ENCODE data around the gene RUVBL2.

The RUVBL2 gene

DNA sequence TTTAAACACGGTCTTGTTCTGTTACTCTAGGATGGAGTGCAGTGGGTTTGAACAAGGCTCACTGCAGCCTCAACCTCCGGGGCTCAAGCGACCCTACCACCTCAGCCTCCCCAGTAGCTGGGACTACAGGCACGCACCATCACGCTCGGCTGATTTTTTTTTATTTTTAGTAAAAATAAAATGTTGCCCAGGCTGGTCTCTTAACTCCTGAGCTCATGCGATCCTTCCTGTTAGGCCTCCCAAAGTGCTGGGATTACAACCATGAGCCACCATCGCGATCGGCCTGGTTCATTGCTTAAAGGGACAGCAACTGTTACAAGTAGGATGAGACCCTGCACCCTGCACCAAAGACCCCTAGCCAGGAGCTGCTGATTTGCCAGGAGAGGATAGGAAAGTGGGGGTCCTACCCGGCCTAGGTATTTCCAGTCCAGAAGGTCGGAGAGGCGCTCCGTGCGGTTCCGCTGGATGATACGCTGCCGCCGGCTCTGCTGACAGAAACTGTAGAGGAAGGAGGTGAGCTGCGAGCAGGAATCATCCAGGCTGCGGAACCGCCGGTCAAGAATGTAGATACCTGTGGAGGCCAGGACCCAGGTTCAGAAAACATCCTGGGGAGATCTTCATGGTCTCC, 23.4 kb upstream of the RUVBL2 start:
- Histone ChIP-seq H3K9me3 (ENCODE audit: control insufficient read depth, insufficient read depth, low read length) (no peaks in the 10 kb centered on the region), H3K4me1 (ENCODE audit: control insufficient read depth, insufficient read depth, low read length) (no peaks in the 10 kb centered on the region), H3K27me3 (ENCODE audit: control insufficient read depth, insufficient read depth, low read length) (no peaks in the 10 kb centered on the region), H3K36me3 (ENCODE audit: control insufficient read depth, insufficient read depth, low read length) (peaks cover 28% of the 10 kb centered on the region), H3K4me3 (ENCODE audit: low read length) (no peak overlapping the region), H3K27ac (ENCODE audit: low read length) (no peak overlapping the region)
- no CpG with 5 or more reads among the region's 23 CpGs for WGBS (ENCODE audit: insufficient coverage, insufficient read length)
- no peak for DNase-seq (ENCODE audit: low read depth, low spot score)

DNA sequence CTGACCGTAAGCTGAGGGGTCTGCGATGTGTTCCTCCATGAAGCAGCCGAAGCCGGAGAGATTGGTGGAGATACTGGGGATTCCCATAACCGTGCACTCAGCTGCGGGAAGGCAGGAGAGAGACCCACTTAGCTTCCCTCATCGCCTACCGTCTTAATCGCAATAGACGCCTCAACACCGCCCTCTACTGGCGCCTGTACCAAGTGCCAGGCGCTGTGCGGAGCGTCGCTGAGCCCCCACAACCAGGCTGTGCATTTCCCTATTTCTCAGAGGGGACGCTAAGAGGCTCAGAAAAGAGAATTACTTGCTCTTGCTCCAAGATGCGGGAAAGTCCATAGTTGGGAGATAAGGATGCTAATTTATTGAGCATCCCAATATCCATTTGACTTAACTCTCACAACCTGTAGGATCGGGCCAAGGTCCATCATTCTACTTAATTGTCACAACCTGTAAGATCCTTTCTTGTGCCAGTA, 22.7 kb upstream of the RUVBL2 start:
- H3K9me3 ChIP-seq (ENCODE audit: control insufficient read depth, insufficient read depth, low read length), result no peaks in the 10 kb centered on the region
- no peaks in the 10 kb centered on the region for H3K27me3 ChIP-seq (ENCODE audit: control insufficient read depth, insufficient read depth, low read length)
- no CpG with 5 or more reads among the region's 19 CpGs for WGBS (ENCODE audit: insufficient coverage, insufficient read length)
- no peak for DNase-seq (ENCODE audit: low read depth, low spot score)
- no peaks in the 10 kb centered on the region for H3K4me1 ChIP-seq (ENCODE audit: control insufficient read depth, insufficient read depth, low read length)
- H3K4me3 ChIP-seq (ENCODE audit: low read length), result no peak overlapping the region
- H3K27ac ChIP-seq (ENCODE audit: low read length), result no peak overlapping the region
- H3K36me3 ChIP-seq (ENCODE audit: control insufficient read depth, insufficient read depth, low read length), result peaks cover 28% of the 10 kb centered on the region

DNA sequence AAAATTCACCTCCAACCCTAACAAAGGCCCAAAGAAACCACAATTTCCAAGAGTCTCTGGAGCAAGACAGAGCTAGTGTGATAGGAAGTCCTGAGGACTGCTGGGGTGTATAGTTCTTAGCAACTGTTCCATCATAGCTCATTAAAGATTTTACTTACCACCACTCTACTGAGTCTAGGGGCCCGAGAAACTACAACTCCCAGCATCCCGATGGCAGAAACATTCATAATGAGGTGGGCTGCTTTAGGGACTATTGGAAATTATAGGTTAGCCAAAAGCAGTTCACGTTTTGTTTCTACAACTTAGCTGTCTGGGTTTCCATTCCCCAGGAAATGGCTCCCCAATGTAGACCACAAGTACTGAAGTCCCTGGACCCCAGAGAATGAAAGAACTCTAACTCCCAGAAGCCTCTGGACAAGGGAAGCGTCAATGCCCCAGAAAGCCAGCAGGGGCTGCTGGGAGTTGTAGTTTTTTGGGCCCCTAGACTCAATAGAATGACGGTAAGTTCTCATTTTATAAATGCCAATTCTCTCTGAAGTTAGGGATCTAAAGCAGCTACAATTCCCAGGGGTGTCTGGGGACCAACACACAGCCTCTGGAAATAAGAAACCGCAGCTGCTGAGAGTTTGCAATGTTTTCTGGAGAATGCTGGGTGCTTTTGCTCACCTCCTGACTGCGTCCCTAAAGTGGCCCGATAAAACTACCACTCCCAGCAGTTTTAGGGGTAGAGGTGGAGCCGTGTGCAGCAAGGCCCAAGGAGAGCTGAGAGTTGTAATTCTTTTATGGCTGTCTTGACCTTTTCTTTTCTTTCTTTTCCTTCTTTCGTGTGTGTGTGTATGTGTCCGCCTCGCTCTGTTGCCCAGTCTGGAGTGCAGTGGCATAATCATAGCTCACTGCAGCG, 17.5 kb upstream of the RUVBL2 start:
- no peak overlapping the region for H3K4me3 ChIP-seq (ENCODE audit: low read length)
- no CpG with 5 or more reads among the region's 13 CpGs for WGBS (ENCODE audit: insufficient coverage, insufficient read length)
- no peaks in the 10 kb centered on the region for H3K4me1 ChIP-seq (ENCODE audit: control insufficient read depth, insufficient read depth, low read length)
- peaks cover 12% of the 10 kb centered on the region; the same call in 1 of the 2 replicates for H3K36me3 ChIP-seq (ENCODE audit: control insufficient read depth, insufficient read depth, low read length)
- H3K27me3 ChIP-seq (ENCODE audit: control insufficient read depth, insufficient read depth, low read length), result no peaks in the 10 kb centered on the region
- no peak for DNase-seq (ENCODE audit: low read depth, low spot score)
- no peak overlapping the region for H3K27ac ChIP-seq (ENCODE audit: low read length)
- H3K9me3 ChIP-seq (ENCODE audit: control insufficient read depth, insufficient read depth, low read length), result no peaks in the 10 kb centered on the region

DNA sequence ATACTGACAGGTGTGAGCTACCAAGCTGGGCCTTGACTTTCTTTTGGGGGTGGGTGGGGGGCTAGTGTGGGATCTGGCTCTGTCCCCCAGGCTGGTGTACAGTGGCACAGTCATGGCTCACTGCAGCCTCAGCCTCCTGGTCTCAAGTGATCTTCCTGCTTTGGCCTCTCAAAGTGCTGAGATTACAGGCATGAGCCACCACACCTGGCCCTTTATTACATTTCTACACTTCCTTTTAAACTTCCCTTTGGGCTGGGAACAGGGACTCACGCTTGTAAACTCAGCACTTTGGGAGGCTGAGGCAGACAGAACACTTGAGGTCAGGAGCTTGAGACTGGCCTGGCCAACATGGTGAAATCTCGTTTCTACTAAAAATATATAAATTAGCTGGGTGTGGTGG, 16.6 kb upstream of the RUVBL2 start:
- no peak overlapping the region for H3K4me3 ChIP-seq (ENCODE audit: low read length)
- H3K9me3 ChIP-seq (ENCODE audit: control insufficient read depth, insufficient read depth, low read length), result no peaks in the 10 kb centered on the region
- DNase-seq (ENCODE audit: low read depth, low spot score), result no peak
- H3K27me3 ChIP-seq (ENCODE audit: control insufficient read depth, insufficient read depth, low read length), result no peaks in the 10 kb centered on the region
- no peak overlapping the region for H3K27ac ChIP-seq (ENCODE audit: low read length)
- no peaks in the 10 kb centered on the region for H3K4me1 ChIP-seq (ENCODE audit: control insufficient read depth, insufficient read depth, low read length)
- no CpG with 5 or more reads among the region's 2 CpGs for WGBS (ENCODE audit: insufficient coverage, insufficient read length)
- H3K36me3 ChIP-seq (ENCODE audit: control insufficient read depth, insufficient read depth, low read length), result peaks cover 14% of the 10 kb centered on the region; the same call in 1 of the 2 replicates

DNA sequence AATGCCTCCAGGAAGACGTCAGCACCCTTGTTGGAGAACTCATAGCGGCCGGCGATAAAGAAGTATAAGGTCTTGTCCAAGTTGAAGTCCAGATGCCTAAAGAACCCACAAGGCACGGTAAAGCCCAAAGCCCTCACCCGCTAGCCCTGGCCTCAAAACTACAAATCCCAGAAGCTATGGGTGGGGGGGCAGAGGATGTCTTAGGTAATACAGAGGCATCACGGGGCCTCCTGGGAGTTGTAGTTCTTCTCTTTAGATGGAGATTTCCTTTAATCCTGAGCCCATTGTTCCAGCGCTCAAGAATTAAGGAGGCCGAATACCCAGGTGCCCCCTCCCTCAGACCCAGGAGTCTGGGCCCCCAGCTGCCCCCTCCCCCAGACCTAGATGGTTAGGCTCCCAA, 11.4 kb upstream of the RUVBL2 start:
- no peaks in the 10 kb centered on the region for H3K27me3 ChIP-seq (ENCODE audit: control insufficient read depth, insufficient read depth, low read length)
- DNase-seq (ENCODE audit: low read depth, low spot score), result no peak
- H3K4me3 ChIP-seq (ENCODE audit: low read length), result no peak overlapping the region
- no peak overlapping the region for H3K27ac ChIP-seq (ENCODE audit: low read length)
- WGBS (ENCODE audit: insufficient coverage, insufficient read length), result no CpG with 5 or more reads among the region's 9 CpGs
- no peaks in the 10 kb centered on the region for H3K9me3 ChIP-seq (ENCODE audit: control insufficient read depth, insufficient read depth, low read length)
- H3K4me1 ChIP-seq (ENCODE audit: control insufficient read depth, insufficient read depth, low read length), result no peaks in the 10 kb centered on the region
- H3K36me3 ChIP-seq (ENCODE audit: control insufficient read depth, insufficient read depth, low read length), result peaks cover 12% of the 10 kb centered on the region

DNA sequence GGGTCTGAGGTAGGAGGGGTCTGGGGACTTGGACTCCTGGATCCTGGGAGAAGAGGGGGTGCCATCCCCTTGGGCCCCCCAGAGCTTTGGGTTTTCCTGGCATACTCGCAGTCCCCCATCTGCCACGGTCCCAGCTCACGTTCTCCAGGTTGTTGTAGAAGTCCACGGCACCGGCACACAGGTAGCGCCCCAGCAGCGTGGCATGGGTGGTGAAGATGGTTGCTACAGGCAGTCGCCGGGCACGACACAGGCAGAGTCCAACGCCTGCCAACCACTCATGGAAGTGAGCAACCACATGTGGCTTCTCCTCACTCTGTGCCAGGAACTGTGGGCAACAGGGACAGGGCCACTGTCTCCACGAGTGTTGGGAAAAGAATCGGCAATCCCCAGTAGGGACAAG, 8.0 kb upstream of the RUVBL2 start:
- Histone ChIP-seq H3K4me3 (ENCODE audit: low read length) (no peak overlapping the region), H3K4me1 (ENCODE audit: control insufficient read depth, insufficient read depth, low read length) (no peaks in the 10 kb centered on the region), H3K36me3 (ENCODE audit: control insufficient read depth, insufficient read depth, low read length) (peaks cover 12% of the 10 kb centered on the region), H3K27ac (ENCODE audit: low read length) (no peak overlapping the region), H3K9me3 (ENCODE audit: control insufficient read depth, insufficient read depth, low read length) (no peaks in the 10 kb centered on the region), H3K27me3 (ENCODE audit: control insufficient read depth, insufficient read depth, low read length) (no peaks in the 10 kb centered on the region)
- WGBS (ENCODE audit: insufficient coverage, insufficient read length), result no CpG with 5 or more reads among the region's 13 CpGs
- no peak for DNase-seq (ENCODE audit: low read depth, low spot score)

DNA sequence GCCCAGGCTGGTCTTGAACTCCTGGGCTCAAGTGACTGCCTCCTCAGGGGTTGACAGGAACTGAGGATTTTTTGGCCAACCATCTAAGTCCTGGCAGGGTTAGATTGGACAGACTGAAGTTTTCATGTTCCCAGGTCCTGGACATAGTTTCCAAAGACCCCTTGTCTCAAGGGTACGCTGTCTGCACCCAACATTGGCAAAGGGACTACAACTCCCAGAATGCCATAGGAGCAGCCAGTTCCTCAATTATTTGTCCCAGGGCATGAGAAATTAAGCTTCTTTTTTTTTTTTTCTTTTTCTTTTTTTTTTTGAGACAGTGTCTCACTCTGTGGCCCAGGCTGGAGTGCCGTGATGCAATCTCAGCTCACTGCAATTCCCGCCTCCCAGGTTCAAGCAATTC, 7.5 kb upstream of the RUVBL2 start:
- Histone ChIP-seq H3K27me3 (ENCODE audit: control insufficient read depth, insufficient read depth, low read length) (no peaks in the 10 kb centered on the region), H3K4me1 (ENCODE audit: control insufficient read depth, insufficient read depth, low read length) (no peaks in the 10 kb centered on the region), H3K27ac (ENCODE audit: low read length) (no peak overlapping the region), H3K36me3 (ENCODE audit: control insufficient read depth, insufficient read depth, low read length) (peaks cover 12% of the 10 kb centered on the region), H3K9me3 (ENCODE audit: control insufficient read depth, insufficient read depth, low read length) (no peaks in the 10 kb centered on the region), H3K4me3 (ENCODE audit: low read length) (no peak overlapping the region)
- DNase-seq (ENCODE audit: low read depth, low spot score), result no peak
- WGBS (ENCODE audit: insufficient coverage, insufficient read length), result no CpG with 5 or more reads among the region's 3 CpGs

DNA sequence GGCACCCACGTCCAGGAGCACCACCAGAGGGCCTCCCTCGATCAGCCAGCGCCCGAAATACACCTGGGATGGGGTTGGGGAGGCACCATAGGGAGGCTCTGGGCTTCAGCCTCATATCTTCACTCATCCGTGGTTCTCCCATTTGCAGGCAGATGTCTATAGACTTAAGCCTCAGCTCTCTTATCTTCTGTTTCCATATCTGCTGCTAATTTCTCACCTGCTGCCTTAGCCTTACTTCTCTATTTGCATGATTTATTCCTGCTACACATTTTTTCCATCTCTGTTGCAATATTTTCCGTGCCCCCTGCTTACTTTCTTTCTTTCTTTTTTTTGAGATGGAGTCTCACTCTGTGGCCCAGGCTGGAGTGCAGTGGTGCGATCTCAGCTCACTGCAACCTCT, 6.4 kb upstream of the RUVBL2 start:
- Histone ChIP-seq H3K9me3 (ENCODE audit: control insufficient read depth, insufficient read depth, low read length) (no peaks in the 10 kb centered on the region), H3K4me3 (ENCODE audit: low read length) (no peak overlapping the region), H3K36me3 (ENCODE audit: control insufficient read depth, insufficient read depth, low read length) (peaks cover 10% of the 10 kb centered on the region), H3K27ac (ENCODE audit: low read length) (no peak overlapping the region), H3K27me3 (ENCODE audit: control insufficient read depth, insufficient read depth, low read length) (no peaks in the 10 kb centered on the region), H3K4me1 (ENCODE audit: control insufficient read depth, insufficient read depth, low read length) (no peaks in the 10 kb centered on the region)
- WGBS (ENCODE audit: insufficient coverage, insufficient read length), result no CpG with 5 or more reads among the region's 7 CpGs
- no peak for DNase-seq (ENCODE audit: low read depth, low spot score)

DNA sequence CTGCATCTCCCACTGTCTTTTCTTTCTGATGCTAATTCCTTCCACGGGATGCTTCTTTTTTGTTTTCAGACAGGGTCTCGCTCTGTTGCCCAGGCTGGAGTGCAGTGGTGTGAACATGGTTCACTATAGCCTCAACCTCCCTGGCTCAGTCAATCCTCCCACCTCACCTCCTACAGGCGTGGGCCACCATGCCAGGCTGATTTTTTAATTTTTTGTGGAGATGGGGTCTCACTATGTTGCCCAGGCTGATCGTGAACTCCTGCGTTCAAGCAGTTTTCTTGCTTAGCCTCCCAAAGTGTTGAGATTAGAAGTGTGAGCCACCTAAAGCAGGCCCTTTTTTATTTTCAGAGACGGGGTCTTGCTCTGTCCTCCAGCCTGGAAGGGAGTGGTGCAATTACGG, 5.4 kb upstream of the RUVBL2 start:
- DNase-seq (ENCODE audit: low read depth, low spot score), result no peak
- no peaks in the 10 kb centered on the region for H3K9me3 ChIP-seq (ENCODE audit: control insufficient read depth, insufficient read depth, low read length)
- no peak overlapping the region for H3K27ac ChIP-seq (ENCODE audit: low read length)
- WGBS (ENCODE audit: insufficient coverage, insufficient read length), result no CpG with 5 or more reads among the region's 7 CpGs
- peaks cover 10% of the 10 kb centered on the region for H3K36me3 ChIP-seq (ENCODE audit: control insufficient read depth, insufficient read depth, low read length)
- H3K4me3 ChIP-seq (ENCODE audit: low read length), result no peak overlapping the region
- no peaks in the 10 kb centered on the region for H3K4me1 ChIP-seq (ENCODE audit: control insufficient read depth, insufficient read depth, low read length)
- H3K27me3 ChIP-seq (ENCODE audit: control insufficient read depth, insufficient read depth, low read length), result no peaks in the 10 kb centered on the region

DNA sequence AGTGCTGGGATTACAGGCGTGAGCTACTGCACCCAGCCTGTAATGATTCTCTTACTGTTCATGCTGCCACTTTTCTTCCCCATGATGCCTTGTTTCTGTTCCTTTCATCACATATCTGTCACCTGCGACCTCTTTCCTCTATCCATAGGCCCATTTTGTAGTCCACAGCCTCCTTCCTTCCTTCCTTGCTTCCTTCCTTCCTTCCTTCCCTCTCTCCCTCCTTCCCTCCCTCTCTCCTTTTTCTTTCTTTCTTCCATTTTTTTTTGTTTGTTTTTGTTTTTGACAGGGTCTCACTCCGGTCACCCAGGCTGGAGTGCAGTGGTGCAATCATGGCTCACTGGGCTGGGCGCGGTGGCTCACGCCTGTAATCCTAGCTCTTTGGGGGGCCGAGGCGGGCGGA, 4.8 kb upstream of the RUVBL2 start:
- no CpG with 5 or more reads among the region's 9 CpGs for WGBS (ENCODE audit: insufficient coverage, insufficient read length)
- no peak for DNase-seq (ENCODE audit: low read depth, low spot score)
- Histone ChIP-seq H3K9me3 (ENCODE audit: control insufficient read depth, insufficient read depth, low read length) (no peaks in the 10 kb centered on the region), H3K27me3 (ENCODE audit: control insufficient read depth, insufficient read depth, low read length) (no peaks in the 10 kb centered on the region), H3K36me3 (ENCODE audit: control insufficient read depth, insufficient read depth, low read length) (peaks cover 10% of the 10 kb centered on the region), H3K27ac (ENCODE audit: low read length) (no peak overlapping the region), H3K4me1 (ENCODE audit: control insufficient read depth, insufficient read depth, low read length) (no peaks in the 10 kb centered on the region), H3K4me3 (ENCODE audit: low read length) (no peak overlapping the region)
